HG02938 (cell line): ENCODE data around the gene CRHR1.

Experiments used
- ATAC-seq: cut with Tn5 transposase; IDR thresholded peaks from one replicate; pipeline ENCODE4 v1.9.1; 2021; ENCODE audit warnings: mild to moderate bottlenecking, moderate library complexity; ENCODE audit not compliant: unreplicated experiment

The CRHR1 gene

DNA sequence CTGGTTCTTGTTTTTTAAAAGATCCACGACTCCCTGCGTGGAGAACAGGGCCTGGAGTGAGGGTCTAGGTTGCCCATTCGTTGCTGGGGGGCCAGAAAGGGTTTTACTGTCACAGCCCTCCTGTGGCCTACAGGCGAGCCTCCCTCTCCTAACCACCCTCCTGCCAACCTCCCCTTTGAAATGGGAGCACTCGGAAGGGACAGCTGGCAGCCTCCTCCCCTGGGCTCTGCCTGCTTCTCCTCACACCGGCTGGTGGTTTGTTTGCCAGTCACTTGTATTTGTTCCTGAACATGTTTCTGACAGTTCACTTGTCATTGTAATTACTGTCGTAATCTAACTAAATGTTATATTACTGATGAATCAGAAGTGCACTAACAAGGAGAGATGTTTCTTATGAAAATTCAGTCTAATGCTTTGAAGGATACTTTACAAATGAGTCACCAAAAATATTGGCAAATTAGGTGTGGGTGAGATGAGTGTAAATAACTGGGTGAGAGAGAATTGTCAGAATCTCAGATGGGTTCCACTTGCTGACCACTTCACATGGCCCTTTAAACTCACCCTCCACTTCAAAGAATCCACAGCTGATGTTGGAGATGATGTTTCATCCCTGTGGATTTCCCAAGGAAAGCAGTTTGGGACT lies 57.9 kb downstream of the CRHR1 start:
- ATAC-seq = no peak

DNA sequence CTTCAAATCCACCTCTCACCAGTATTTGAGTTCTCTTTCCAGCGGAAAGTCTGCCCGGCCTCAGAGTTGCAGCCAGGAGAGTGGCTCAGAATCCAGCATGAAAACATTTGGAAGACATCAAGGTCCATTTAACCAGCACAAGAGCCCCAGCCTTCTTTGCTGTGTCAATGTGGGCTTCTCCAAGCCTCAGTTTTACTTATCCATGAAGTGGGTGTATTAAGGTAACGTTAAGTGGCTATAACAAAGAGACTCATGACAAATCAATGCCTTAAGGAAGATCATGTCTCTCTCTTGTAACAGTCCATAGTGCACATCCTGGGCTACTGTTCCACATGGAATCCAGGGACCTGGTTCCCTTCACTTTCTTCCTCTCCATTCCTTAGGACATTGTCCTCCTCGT lies 59.6 kb downstream of the CRHR1 start:
- ATAC-seq = no peak

DNA sequence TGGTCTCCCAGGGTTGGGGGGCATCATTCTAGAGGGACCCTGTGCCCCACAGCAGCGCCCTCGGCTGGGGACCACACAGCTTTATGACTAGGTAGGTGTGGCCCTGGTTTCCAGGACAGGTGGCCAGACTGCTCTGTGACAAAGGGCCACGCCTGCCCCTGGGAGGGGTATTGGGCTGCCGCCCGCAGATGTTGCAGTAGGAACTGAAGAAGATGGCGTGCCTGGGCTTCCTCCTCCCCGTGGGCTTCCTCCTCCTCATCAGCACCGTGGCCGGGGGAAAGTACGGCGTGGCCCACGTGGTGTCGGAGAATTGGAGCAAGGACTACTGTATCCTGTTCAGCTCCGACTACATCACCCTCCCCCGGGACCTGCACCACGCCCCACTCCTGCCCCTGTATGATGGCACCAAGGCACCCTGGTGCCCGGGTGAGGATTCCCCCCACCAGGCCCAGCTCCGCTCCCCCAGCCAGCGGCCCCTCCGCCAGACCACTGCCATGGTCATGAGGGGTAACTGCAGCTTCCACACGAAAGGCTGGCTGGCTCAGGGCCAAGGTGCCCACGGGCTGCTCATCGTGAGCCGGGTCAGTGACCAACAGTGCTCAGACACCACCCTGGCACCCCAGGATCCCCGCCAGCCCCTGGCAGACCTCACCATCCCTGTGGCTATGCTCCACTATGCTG lies 60.7 kb downstream of the CRHR1 start, which contains the start of gene SPPL2C:
Gene SPPL2C (plus strand): TSS at position 187 of the 681 bp plus-strand sequence. CDS start 26 bp downstream, at position 213.
- no peak for ATAC-seq

DNA sequence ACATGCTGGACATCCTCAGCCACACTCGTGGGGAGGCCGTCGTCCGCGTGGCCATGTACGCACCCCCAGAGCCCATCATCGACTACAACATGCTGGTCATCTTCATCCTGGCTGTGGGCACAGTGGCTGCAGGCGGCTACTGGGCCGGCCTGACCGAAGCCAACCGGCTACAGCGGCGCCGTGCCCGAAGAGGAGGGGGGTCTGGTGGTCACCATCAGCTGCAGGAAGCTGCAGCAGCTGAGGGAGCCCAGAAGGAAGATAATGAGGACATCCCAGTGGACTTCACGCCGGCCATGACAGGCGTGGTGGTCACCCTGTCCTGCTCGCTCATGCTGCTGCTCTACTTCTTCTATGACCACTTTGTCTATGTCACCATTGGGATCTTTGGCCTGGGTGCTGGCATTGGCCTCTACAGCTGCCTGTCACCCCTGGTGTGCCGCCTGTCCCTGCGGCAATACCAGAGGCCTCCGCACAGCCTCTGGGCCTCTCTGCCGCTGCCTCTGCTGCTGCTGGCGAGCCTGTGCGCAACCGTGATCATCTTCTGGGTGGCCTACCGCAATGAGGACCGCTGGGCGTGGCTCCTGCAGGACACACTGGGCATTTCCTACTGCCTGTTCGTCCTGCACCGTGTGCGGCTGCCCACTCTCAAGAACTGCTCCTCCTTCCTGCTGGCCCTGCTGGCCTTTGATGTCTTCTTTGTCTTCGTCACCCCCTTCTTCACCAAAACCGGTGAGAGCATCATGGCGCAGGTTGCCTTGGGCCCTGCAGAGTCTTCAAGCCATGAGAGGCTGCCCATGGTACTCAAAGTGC lies 61.5 kb downstream of the CRHR1 start:
- no peak for ATAC-seq

DNA sequence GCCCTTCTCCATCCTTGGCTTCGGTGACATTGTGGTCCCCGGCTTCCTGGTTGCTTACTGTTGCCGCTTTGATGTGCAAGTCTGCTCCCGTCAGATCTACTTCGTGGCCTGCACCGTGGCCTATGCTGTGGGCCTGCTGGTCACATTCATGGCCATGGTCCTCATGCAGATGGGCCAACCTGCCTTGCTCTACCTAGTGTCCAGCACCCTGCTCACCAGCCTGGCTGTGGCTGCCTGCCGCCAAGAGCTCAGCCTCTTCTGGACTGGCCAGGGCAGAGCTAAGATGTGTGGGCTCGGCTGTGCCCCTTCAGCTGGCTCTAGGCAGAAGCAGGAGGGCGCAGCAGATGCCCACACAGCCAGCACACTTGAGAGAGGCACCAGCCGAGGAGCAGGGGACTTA lies 62.1 kb downstream of the CRHR1 start:
- no peak for ATAC-seq

DNA sequence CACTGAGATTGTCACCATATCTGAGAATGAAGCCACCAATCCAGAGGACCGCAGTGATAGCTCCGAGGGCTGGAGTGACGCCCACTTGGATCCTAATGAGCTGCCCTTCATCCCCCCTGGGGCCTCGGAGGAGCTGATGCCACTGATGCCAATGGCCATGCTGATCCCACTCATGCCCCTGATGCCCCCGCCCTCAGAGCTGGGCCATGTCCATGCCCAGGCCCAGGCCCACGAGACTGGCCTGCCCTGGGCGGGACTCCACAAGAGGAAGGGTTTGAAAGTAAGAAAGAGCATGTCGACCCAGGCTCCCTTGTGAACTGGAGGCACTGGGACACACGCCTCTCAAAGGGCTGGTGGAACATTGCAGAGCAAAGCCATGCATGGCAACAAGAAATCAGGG lies 62.5 kb downstream of the CRHR1 start:
- no peak for ATAC-seq

DNA sequence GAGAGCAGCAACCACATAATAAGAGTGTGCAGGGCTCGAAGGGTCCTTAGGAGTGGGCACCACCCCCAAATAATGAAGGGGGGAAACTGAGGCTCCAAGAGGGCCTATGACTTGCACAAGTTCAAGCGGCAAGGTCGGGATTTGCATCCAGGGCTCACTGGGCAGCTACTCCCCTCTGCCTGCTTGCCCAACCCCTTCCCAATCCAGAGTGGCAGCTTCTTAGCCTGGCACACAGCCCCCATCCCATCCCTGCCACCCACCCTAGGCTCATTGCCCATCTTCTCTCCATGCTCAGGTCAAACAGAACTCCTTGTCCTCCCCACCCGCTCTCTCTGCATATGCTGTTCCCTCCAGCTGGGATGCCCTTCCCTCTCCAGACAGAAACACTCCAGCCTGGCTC lies 63.0 kb downstream of the CRHR1 start:
- ATAC-seq = no peak

DNA sequence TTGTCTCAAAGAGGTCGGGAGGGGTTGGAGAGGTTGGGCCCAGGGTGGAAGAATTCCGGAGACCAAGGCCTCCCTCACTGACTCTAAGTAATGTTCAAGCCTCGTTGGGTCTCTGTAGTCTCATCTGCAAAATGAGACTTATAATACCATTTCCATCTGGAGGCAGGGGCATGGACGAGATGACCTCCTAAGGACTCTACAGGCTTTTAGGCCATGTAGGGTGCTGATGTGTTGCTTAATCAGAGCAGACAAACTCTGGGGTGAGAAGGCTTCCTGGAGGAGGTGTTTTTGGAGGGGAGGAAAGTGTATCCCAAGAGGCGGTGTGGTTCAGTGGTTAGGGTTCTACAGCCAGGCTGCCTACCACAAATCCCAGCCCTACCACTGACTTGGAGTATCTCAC lies 63.6 kb downstream of the CRHR1 start:
- no peak for ATAC-seq

DNA sequence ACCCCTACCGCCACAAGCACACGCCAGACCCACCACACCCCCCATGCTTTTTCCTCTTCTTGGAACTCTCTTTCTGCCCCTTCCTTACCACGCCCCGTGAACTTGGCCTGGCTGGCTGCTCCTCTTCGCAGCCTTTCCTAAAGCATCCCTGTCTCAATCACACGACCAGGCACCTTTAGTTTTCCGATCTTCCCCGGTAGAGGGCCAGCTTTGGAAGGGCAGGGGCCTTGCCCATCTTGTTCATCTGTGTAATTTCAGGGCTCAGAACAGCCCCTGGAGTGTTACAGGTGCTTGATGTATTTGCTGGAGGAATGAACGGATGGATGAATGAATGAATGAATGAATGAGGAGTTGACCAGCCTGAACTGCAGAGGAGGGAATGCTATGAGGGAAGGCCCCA lies 64.3 kb downstream of the CRHR1 start:
- ATAC-seq = no peak

DNA sequence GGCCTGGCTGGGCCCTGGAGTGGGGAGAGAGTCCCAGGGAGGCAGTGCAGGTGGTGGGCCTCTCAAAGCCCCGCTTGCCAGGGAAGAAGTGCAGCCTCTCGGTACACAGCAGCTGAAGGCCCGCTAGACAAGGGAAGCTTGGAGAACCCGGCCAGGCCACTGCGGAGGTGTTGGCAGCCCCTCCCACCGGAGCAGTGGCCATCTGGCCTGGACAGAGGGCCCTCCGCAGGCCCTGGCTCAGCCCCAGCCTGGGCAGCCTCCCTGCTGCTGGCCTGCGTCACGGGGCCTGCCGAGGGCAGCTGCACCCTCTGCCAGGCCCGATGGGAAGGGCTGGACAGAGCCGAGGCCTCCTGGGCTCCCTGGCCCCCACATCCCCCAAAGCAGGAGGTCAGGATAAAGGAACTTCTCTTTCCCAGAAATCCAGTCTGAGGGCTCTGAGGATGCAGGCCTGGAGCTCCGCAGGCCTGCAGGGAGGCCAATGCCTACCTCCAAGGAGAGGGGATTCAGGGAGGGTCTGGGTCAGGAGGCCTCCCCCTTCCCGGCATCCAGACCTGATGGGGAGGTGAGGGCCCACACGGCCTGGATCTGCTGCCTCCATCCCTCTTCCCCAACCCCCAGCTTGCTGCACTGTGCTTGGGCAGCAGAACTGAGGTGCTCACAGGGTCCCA lies 64.9 kb downstream of the CRHR1 start:
- no peak for ATAC-seq

DNA sequence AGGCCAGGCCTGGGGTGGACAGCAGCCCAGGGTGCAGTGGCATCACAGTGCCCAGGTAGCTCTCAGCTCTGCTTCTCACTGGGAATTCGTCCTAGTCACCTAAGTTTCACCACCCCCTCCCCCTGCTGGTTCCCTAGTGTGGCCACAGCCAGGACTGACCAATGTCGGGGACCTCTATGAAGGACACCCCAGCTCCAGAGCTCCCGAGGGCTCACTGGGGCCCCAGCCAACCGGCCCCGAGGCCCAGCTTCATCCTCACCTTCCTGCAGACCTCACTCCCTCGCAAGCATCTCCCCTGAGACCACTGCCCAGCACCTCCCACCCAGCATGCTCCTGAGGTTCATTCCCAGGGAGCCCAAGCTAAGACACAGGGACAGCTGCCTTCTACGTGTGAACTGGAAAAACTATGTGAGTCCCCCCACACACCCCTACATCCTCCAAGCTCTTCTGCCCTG lies 65.4 kb downstream of the CRHR1 start:
- no peak for ATAC-seq

DNA sequence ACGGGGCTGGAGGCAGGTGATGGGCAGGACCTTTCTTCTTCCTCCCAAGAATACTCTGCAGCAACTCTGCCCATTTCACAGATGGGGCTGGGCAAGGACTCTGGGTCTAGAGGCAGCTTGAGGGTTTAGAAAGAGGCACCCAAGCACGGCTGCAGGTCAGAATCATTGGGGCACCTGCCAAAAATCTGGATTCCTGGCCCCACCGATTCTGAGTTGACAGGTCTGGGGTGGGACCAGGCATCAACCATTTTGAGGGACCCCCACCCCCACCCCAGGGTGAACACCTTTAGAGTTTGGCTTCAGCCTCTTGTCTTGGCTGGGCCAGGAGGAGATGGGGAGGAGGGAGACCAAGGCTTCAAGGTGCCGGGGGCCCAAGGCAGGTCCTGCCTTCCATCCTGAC lies 65.9 kb downstream of the CRHR1 start:
- ATAC-seq = no peak

DNA sequence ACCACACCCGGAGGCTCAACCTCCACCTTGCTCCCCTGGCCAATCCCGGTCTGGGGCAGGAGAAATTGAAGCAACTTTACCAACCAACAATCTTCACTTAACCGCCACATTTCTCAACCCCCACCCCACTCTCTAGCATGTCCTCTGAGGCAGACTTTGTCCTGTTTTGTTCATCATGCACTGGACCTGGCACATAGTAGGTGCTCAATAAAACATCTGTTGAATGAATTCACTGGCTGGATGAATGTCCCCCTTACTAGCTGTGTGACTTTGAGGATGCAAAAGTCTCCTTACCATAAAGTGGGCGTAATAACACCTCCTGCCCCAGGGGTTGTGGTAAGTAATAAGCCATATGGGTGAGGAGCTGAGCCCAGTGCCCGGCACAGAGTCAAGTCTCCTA lies 66.3 kb downstream of the CRHR1 start:
- ATAC-seq = no peak

DNA sequence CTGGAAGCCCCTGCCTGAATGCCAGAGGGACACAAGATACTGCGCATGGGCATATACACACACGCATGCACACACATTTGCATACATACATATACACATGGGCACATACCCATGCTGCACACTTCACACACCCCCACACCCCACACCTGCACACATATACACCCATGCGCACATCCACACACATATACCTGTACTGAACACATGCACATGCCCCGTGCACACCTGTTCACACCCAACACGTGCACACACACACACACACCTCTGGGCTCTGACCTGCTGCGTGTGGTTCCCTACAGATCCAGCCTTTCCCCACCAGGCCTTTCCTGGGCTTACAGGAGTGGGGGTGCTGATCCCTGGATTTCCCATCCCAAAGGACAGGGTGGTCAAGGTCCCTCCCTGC lies 66.9 kb downstream of the CRHR1 start:
- no peak for ATAC-seq

DNA sequence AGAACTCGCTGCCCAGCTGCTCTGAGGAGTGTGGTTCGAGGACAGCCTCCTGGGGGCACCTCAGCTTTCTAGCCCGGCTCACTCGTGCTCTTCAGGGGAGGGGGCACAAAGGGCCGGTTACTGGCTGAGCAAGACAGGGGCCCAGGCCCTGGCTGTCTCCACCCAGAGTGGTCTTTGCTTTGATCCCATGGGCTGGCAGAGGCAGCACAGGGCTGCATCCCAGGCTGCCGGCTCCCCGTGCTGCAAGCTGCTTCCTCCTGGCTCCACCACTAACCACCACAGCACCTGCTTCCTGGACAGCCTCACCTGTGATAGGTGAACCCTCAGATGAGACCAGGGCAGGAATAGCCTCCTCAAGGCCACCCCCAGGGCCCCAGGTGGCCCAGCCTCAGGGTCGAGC lies 67.3 kb downstream of the CRHR1 start:
- ATAC-seq = no peak

DNA sequence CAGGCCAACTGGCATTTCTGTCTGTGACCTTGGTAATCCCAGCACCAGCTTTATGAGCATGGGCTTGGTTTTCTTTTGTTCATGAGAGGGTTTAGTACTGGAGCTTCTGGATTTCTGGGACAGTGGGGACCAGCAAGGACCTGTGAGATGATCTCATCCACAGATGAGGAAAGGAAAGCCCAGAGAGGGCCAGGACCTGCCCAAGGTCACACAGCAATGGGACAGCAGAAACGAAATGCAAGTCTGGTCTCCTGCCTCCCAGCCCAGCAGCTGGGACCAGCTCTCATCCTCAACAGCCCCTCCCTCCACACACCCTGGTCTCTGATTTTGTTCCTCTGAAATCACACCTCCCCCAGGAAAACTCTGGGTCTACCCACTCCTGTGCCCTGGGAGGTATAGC lies 67.8 kb downstream of the CRHR1 start:
- no peak for ATAC-seq

DNA sequence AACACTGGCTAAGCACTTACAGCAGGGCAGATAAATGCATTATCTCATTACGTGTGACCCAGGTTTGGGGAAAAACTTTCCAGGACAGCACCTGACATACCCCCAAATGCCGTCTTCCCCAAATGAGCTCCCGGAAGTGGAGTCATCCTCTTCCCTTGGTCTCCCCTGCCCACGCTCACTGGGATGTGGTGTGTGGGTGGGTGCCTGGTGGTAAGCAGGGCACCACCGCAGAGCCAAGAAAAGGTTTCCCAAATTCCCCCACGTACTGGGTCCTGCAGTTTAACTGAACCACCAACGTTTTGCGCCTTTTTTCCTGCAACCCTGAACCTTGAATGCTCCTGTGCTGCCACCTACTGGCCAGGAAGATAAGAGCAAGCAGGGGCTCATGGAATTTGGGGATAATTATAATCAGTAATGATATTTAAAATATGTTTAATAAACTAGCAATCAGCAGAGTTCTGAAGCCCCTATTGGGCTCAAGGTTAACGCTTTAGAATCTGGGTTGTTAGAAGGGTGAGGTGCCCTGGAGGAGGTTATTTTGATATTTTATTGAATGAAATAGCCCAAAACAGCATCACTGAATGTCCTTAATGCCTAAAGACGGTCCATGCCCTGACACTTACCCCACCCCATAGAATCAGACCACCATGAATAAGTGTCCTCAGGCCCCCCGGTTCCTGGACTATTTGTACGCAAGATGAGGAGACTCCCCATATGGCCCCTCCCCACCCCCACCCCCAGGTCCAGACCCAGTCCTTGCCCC lies 68.6 kb downstream of the CRHR1 start:
- ATAC-seq = no peak

DNA sequence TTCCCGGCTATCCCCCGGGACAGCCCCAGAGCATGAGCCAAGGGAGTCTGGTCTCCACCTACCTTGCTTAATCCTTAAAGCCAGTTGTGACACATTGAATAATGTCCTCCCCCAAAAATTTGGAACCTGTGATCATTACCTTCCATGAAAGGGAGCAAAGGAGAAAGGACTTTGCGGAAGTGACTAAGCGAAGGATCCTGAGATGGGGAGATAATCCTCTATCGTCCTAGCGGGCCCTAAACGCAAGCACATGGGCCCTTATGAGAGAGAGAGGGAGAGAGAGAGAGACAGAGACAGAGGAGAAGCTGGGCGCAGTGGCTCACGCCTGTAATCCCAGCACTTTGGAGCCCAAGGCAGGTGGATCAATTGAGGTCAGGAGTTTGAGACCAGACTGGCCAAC lies 70.1 kb downstream of the CRHR1 start:
- no peak for ATAC-seq

DNA sequence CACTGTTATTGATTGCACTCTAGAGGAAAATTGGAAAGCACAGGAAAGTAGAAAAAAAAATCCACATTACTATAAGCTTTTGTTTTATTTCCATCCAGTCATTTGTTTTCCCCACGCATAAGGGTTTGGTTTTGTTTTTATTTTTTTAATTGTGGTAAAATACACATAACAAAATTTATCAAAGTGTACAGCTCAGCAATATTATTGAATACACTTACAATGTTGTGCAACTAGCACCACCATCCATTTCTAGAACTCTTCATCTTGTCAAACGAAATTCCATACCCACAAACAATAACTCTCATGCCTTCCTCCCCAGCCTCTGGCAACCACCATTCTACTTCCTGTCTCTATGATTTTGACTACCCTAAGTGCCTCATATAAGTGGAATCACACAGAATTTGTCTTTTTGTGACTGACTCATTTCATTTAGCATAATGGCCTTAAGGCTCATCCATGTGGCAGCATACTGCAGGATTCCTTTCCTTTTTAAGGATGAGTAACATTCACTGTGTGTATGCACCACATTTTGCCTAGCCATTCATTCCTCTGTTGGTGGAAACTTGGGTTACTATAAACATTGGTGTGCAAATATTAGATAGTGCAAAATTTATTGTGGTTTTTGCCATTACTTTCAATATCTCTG lies 71.7 kb downstream of the CRHR1 start:
- no peak for ATAC-seq
